Loucy (cell line): ENCODE data around the gene PPFIBP1.

Experiments
- H2AFZ ChIP-seq: fragments of 200-600 bp; sonication (generic); 2 replicates; pipeline ENCODE4 v1.6.0; 2016; ENCODE audit warnings: antibody characterized with exemption, mild to moderate bottlenecking, low read length, moderate library complexity
- H3F3A ChIP-seq: fragments of 200-600 bp; 2 replicates; pipeline ENCODE4 v1.6.0; 2016; ENCODE audit warnings: antibody characterized with exemption, low read depth, mild to moderate bottlenecking
- H3K27me3 ChIP-seq: fragments of 200-600 bp; sonication (generic); 2 replicates; pipeline ENCODE4 v1.6.1; 2014; ENCODE audit warnings: low read length, mild to moderate bottlenecking; ENCODE audit not compliant: insufficient read depth, poor library complexity, severe bottlenecking
- H3K36me3 ChIP-seq: fragments of 200-600 bp; sonication (generic); 2 replicates; pipeline ENCODE4 v1.6.1; 2016; ENCODE audit warnings: low read length; ENCODE audit not compliant: insufficient read depth
- H3K4me1 ChIP-seq: fragments of 200-600 bp; sonication (generic); 2 replicates; pipeline ENCODE4 v1.5.1; 2014; ENCODE audit warnings: low read length, mild to moderate bottlenecking; ENCODE audit not compliant: insufficient read depth, poor library complexity, severe bottlenecking
- H3K4me2 ChIP-seq: fragments of 200-600 bp; sonication (generic); 2 replicates; pipeline ENCODE4 v1.6.0; 2014; ENCODE audit warnings: antibody characterized with exemption, low read length, low read depth, mild to moderate bottlenecking; ENCODE audit not compliant: poor library complexity, severe bottlenecking
- H3K4me3 ChIP-seq: fragments of 200-600 bp; sonication (generic); 2 replicates; pipeline ENCODE4 v1.5.1; 2014; ENCODE audit warnings: low read length, mild to moderate bottlenecking, mixed read lengths; ENCODE audit not compliant: poor library complexity, severe bottlenecking
- H3K79me2 ChIP-seq: fragments of 200-600 bp; sonication (generic); 2 replicates; pipeline ENCODE4 v1.6.1; 2014; ENCODE audit warnings: low read length; ENCODE audit not compliant: insufficient read depth
- H3K9ac ChIP-seq: fragments of 200-600 bp; sonication (generic); 2 replicates; pipeline ENCODE4 v1.6.0; 2014; ENCODE audit warnings: mild to moderate bottlenecking, low read depth, low read length, moderate library complexity; ENCODE audit not compliant: poor library complexity, severe bottlenecking
- H3K9me2 ChIP-seq: fragments of 200-600 bp; sonication (generic); replicated peaks from 2 replicates; pipeline ENCODE4 v1.6.1; 2016; ENCODE audit warnings: low read depth, low read length, mixed read lengths
- H3K9me3 ChIP-seq: fragments of 200-600 bp; sonication (generic); 2 replicates; pipeline ENCODE4 v1.6.1; 2014; ENCODE audit warnings: mild to moderate bottlenecking, antibody characterized with exemption, low read length, low read depth; ENCODE audit not compliant: insufficient read depth
- H4K20me1 ChIP-seq: fragments of 200-600 bp; sonication (generic); 2 replicates; pipeline ENCODE4 v1.6.0; 2014; ENCODE audit warnings: antibody characterized with exemption, low read length, mild to moderate bottlenecking; ENCODE audit not compliant: insufficient read depth, poor library complexity, severe bottlenecking
- CTCF ChIP-seq: fragments of 200-600 bp; sonication (generic); conservative IDR thresholded peaks from 2 replicates; pipeline ENCODE4 v1.5.1; 2014; ENCODE audit warnings: mild to moderate bottlenecking, antibody characterized with exemption, low read length
- EZH2phosphoT487 ChIP-seq: fragments of 200-600 bp; IDR thresholded peaks from 2 replicates; pipeline ENCODE4 v1.6.1; 2018; ENCODE audit warnings: antibody characterized with exemption, mild to moderate bottlenecking, moderate library complexity, borderline replicate concordance

Gene PPFIBP1

GRCh38 chr12:27517961-27518665, 5.9 kb upstream of the PPFIBP1 start:
- Histone ChIP-seq H3K36me3 (no peaks in the 10 kb centered on the region), H3K4me1 (peaks cover 1% of the 10 kb centered on the region), H3K9me3 (no peaks in the 10 kb centered on the region), H3K27me3 (no peaks in the 10 kb centered on the region), H3K9ac (no peak overlapping the region), H3K79me2 (no peaks in the 10 kb centered on the region), H3K4me2 (no peak overlapping the region), H3K9me2 (no peaks in the 10 kb centered on the region), H3K4me3 (no peak overlapping the region), H4K20me1 (no peaks in the 10 kb centered on the region), H2AFZ (no peak overlapping the region), H3F3A (no peaks in the 10 kb centered on the region)
- TF ChIP-seq EZH2phosphoT487 (no peak), CTCF (no peak)

DNA sequence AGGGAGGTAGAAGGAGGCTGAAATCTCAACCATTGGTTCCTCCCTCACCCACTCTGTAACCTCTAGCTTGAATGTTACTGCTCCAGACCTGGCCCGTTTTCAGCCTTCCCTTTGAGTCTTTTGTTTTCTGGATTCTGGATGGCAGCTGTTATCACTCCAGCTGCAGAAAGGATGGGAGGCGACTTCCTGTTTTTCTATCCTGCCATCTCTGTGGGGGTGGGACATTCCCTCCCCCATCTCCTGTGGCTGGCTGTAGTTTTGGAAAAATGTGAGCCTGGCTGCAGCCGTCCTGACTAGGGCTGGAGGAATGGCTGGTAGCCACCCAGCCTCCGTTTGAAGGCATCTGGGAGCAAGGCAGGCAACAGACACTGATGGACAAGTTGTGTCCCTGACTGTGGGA, 2.9 kb upstream of the PPFIBP1 start:
- no peak overlapping the region for H3K4me3 ChIP-seq
- H4K20me1 ChIP-seq: no peaks in the 10 kb centered on the region
- H3K4me2 ChIP-seq: no peak overlapping the region
- H3K4me1 ChIP-seq: peaks cover 21% of the 10 kb centered on the region
- H2AFZ ChIP-seq: no peak overlapping the region
- H3K9ac ChIP-seq: no peak overlapping the region
- no peak for TF ChIP-seq CTCF
- no peak for TF ChIP-seq EZH2phosphoT487
- H3K27me3 ChIP-seq: no peaks in the 10 kb centered on the region
- H3F3A ChIP-seq: no peaks in the 10 kb centered on the region
- no peaks in the 10 kb centered on the region for H3K36me3 ChIP-seq
- no peaks in the 10 kb centered on the region for H3K9me3 ChIP-seq
- no peaks in the 10 kb centered on the region for H3K9me2 ChIP-seq
- peaks cover 15% of the 10 kb centered on the region for H3K79me2 ChIP-seq

DNA sequence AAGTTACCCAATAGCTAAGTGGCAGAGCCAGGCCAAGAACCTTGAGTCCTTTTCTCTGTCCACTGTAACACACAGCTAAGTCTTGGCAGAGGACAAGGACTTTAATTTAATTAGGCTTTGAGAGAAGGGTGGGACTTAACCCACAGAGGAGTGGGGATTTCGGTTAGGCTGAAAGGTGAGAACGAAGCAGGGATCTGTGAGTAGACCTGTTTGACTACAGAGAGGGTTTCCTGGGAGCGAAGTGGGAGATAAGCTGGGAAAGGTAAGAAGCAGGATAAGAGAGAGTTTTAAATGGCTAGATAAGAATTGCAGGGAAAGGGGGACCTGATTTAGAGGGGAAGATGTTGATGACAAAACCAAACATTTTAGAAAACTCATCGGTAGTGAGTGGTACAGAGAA, 2.0 kb upstream of the PPFIBP1 start:
- Histone ChIP-seq H3K9me2 (no peaks in the 10 kb centered on the region), H3K9ac (no peak overlapping the region), H3K27me3 (no peaks in the 10 kb centered on the region), H3K4me2 (no peak overlapping the region), H3K9me3 (no peaks in the 10 kb centered on the region), H3F3A (no peaks in the 10 kb centered on the region), H3K4me3 (no peak overlapping the region), H3K4me1 (peaks cover 24% of the 10 kb centered on the region), H3K79me2 (peaks cover 17% of the 10 kb centered on the region), H2AFZ (no peak overlapping the region), H3K36me3 (no peaks in the 10 kb centered on the region), H4K20me1 (no peaks in the 10 kb centered on the region)
- TF ChIP-seq CTCF: no peak
- TF ChIP-seq EZH2phosphoT487: no peak
